ENCODE data around the gene C12orf42. TPM values are rescaled to one million over a fixed set of nuclear protein-coding genes. Genes with fewer than 3 reads are reported as not detected.

The C12orf42 gene
- total RNA-seq, 2 donors from 2014 or later, result 0.52 TPM; not detected in 1

- DNase-seq (ENCODE audit: low spot score in 2 of 2) (no peak), ATAC-seq (no peak)
- Mint-ChIP-seq H3K9me3 (peaks cover 5 to 9% of the 10 kb centered on the region in 2 donors), H3K36me3 (peaks cover 0 to 13% of the 10 kb centered on the region in 2 donors), H3K27ac (peak overlapping the region; percentile 84 to 90)
Measured at GRCh38 chr12:103504606-103505005, 8.8 kb upstream of the C12orf42 start.

DNA sequence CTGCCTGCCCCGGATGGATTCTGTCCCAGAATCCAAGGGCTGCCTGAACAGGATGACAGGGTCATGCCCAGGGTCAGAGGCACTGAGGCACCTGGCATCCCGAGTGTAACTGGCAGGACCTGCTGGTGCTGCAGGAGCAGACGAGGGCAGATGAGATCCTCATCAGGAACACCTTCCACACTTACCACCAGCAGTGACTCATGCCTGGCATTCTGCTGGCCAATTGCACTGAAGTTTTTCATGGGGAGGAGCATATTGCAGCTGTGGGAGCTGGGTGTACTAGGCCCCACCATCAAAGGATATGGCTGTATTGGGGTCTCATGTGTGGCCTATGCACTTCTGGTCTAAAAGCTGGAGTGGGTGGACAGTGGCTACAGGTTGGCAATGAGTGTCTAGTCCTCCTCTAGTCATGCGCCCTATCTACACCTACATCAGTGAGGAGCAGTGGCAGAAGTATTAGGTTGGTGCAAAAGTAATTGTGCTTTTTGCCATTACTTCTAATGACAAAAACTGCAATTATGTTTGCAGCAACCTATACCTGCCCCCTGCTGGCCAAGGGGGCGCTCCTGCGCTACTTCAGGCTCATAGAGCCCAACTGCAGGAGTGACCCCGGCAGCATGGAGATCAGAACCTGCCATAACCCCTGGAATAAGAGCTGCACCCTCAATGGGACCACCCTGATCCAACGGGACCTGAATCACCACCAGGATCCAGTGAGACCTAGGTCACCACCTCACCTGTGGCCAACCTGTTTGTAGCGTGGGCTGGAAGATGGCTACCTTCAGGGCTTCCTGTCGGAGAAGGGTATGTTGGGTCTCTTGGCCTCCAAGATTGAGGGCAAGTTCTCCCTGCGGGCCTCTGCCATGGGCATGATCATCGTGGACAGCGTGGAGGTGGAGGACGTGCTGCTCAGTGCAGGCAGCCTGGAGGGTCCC lies 8.0 kb upstream of the C12orf42 start:
- Mint-ChIP-seq H3K27ac (peak overlapping the region; percentile 84 to 90), H3K9me3 (peaks cover 8 to 15% of the 10 kb centered on the region in 2 donors), H3K36me3 (peaks cover 5 to 20% of the 10 kb centered on the region in 2 donors)
- DNase-seq (ENCODE audit: low spot score in 2 of 2) (peak in 1 of 2 donors; percentile 48), ATAC-seq (no peak)

- H3K36me3 Mint-ChIP-seq, result peaks cover 5 to 35% of the 10 kb centered on the region in 2 donors
- no peak overlapping the region for H3K27ac Mint-ChIP-seq
- ATAC-seq (no peak), DNase-seq (ENCODE audit: low spot score in 2 of 2) (no peak)
- peaks cover 11 to 22% of the 10 kb centered on the region in 2 donors for H3K9me3 Mint-ChIP-seq
Measured at GRCh38 chr12:103501447-103501846, 5.7 kb upstream of the C12orf42 start.

DNA sequence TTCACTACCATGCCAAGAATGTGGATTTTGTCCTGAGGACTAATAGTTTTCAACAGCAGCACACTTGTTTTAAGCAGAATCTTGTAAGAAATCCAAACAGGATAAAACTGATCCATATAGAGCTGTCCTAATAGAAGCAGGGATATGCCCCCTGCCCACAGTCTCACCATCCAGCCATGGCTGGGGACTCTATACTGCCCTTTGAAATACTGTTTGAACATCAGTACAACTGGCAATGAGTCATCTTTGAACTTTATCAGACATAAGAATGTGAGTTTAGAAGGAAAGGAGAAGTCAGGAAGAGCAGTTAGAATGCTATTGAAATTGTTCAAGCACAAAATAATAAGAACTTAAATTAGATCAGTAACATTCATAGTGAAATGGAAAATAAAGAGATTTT lies 3.8 kb upstream of the C12orf42 start:
- peaks cover 11 to 22% of the 10 kb centered on the region in 2 donors for H3K9me3 Mint-ChIP-seq
- peaks cover 5 to 35% of the 10 kb centered on the region in 2 donors for H3K36me3 Mint-ChIP-seq
- ATAC-seq, result peak in 1 of 2 donors; percentile 50
- DNase-seq (ENCODE audit: low spot score in 2 of 2), result no peak
- H3K27ac Mint-ChIP-seq, result peak overlapping the region; percentile 62 to 89

DNA sequence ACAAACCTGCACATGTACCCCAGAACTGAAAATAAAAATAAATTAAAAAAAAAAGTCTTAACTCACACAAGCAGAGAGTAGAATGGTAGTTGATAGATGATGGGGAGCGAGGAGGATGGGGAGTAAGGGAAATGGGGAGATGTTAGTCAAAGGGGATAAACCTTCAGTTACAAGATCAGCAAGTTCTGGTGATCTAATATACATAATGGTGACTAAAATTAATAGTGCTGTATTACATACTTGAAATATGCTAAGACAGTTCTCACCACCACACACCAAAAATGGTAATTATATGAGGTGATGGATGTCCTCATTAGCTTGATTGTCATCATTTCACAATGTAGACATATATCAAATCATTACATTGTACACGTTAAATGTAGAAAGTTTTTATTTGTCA lies 3.2 kb upstream of the C12orf42 start:
- ATAC-seq (peak; percentile 77 to 82), DNase-seq (ENCODE audit: low spot score in 2 of 2) (no peak)
- Mint-ChIP-seq H3K36me3 (peaks cover 5 to 35% of the 10 kb centered on the region in 2 donors), H3K9me3 (peaks cover 11 to 22% of the 10 kb centered on the region in 2 donors), H3K27ac (peak overlapping the region; percentile 78 to 89)

- ATAC-seq (no peak), DNase-seq (ENCODE audit: low spot score in 2 of 2) (no peak)
Measured at GRCh38 chr12:103494734-103495468, 867 bp downstream of the C12orf42 start.

GRCh38 chr12:103494051-103494733 lies 1.6 kb downstream of the C12orf42 start:
- no peak for DNase-seq (ENCODE audit: low spot score in 2 of 2)
- Mint-ChIP-seq H3K9me3 (peaks cover 5 to 15% of the 10 kb centered on the region in 2 donors), H3K36me3 (peaks cover 3 to 18% of the 10 kb centered on the region in 2 donors), H3K27ac (peak overlapping the region in 1 of 2 donors; percentile 3)
- ATAC-seq, result no peak

More at GRCh38 chr12:103494734-103495468, 867 bp downstream of the C12orf42 start:
- Mint-ChIP-seq H3K36me3 (peaks cover 5 to 23% of the 10 kb centered on the region in 2 donors), H3K27ac (peak overlapping the region; percentile 3 to 66), H3K9me3 (peaks cover 6 to 20% of the 10 kb centered on the region in 2 donors)

GRCh38 chr12:103493199-103493598 lies 2.6 kb downstream of the C12orf42 start:
- Mint-ChIP-seq H3K36me3 (peaks cover 0 to 11% of the 10 kb centered on the region in 2 donors), H3K9me3 (peaks cover 8 to 9% of the 10 kb centered on the region in 2 donors), H3K27ac (no peak overlapping the region)
- no peak for ATAC-seq
- no peak for DNase-seq (ENCODE audit: low spot score in 2 of 2)

DNA sequence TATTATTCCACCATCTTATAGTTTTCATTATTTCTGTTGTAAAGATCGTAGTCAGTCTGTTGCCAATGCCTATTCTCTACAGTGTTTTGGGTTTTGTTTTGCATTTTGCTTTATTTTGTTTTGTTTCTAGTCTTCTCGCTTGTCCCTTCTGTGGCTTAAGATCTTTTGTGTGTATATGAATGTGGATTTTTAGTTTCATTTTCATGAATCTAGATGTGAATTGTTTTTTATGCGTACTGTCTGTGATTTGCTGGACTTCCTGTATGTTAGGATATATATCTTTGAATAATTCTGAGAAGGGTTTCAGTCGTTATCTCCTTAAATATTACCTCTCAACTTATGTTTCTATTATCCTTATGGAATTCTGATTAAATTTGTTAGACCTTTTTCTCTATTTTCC lies 13.4 kb downstream of the C12orf42 start:
- Mint-ChIP-seq H3K27ac (no peak overlapping the region), H3K36me3 (peaks cover 0 to 5% of the 10 kb centered on the region in 2 donors), H3K9me3 (peaks cover 6 to 15% of the 10 kb centered on the region in 2 donors)

GRCh38 chr12:103475073-103475472 lies 20.7 kb downstream of the C12orf42 start:
- ATAC-seq (no peak), DNase-seq (ENCODE audit: low spot score in 2 of 2) (no peak)
- H3K9me3 Mint-ChIP-seq, result peaks cover 5 to 6% of the 10 kb centered on the region in 2 donors
- peaks cover 0 to 6% of the 10 kb centered on the region in 2 donors for H3K36me3 Mint-ChIP-seq
- H3K27ac Mint-ChIP-seq, result no peak overlapping the region

More for the DNA sequence above, 13.4 kb downstream of the C12orf42 start:
- DNase-seq (ENCODE audit: low spot score in 2 of 2) (no peak), ATAC-seq (no peak)

- no peaks in the 10 kb centered on the region for H3K36me3 Mint-ChIP-seq
- ATAC-seq, result no peak
- no peak overlapping the region for H3K27ac Mint-ChIP-seq
- no peaks in the 10 kb centered on the region for H3K9me3 Mint-ChIP-seq
- DNase-seq (ENCODE audit: low spot score in 2 of 2), result no peak
Measured at GRCh38 chr12:103470664-103471063, 25.1 kb downstream of the C12orf42 start.

- DNase-seq (ENCODE audit: low spot score in 2 of 2), result no peak
- Mint-ChIP-seq H3K27ac (no peak overlapping the region), H3K9me3 (peaks cover 6% of the 10 kb centered on the region in 2 donors), H3K36me3 (no peaks in the 10 kb centered on the region)
- no peak for ATAC-seq
Measured at GRCh38 chr12:103469719-103470118, 26.0 kb downstream of the C12orf42 start.

DNA sequence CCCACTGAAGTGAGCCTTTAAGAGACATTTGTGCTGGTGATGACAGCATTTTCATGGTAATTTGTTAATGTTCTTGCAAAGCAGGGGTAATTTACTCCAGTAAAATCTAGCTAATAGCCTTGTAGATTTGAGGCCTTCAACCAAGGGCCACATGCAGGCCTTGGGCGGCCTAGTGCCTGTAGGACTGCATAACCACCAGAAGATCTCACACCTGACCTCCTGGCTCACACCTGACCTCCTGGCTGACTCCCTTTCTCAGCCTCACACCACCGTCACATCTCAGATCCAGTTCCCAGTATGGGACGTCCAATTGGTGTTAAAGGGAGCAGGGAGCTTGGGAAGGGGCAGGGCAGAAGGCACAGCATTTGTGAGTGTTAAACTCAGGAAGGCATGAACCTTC lies 26.9 kb downstream of the C12orf42 start:
- Mint-ChIP-seq H3K27ac (no peak overlapping the region), H3K9me3 (peaks cover 6 to 9% of the 10 kb centered on the region in 2 donors), H3K36me3 (no peaks in the 10 kb centered on the region)
- DNase-seq (ENCODE audit: low spot score in 2 of 2), result no peak
- ATAC-seq, result no peak

DNA sequence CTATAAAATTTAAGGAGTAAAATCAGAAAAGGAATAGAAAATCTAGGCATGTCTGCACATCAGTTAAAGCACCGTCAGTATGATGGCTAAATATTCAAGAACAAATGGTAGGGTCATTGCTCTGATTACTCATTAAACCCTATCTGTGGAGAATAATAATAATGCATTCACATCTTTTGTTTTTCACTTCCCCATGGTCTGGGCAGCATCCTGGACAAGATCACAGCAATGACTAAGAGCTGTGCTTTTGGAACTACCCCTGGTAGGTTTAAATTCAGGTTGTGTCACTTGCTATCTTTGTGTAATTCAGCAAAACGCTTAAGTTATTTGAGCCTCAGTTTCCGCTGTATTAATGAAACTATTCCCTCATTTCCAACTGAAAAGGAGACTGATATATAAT lies 33.1 kb downstream of the C12orf42 start:
- DNase-seq (ENCODE audit: low spot score in 2 of 2), result no peak
- peaks cover 0 to 6% of the 10 kb centered on the region in 2 donors for H3K36me3 Mint-ChIP-seq
- no peak for ATAC-seq
- no peak overlapping the region for H3K27ac Mint-ChIP-seq
- H3K9me3 Mint-ChIP-seq, result peaks cover 6 to 12% of the 10 kb centered on the region in 2 donors

DNA sequence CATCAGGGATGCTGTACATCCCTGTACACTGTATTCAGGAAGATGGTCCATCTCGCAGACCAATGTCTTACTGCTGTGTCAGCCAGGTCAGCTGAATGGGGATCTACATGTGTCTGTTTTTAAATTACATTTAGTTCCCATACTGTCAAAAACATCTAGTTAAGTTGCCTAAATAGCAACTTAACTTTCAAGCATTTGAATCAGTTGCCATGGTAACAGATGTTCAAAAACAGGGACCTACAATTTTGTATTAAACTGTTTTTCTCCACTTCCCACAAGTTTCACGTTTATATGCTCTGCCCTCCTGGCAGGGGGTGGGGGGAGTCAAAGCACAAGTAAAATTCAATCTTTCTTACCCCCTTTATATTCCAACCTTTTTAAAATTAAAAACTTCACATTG lies 38.3 kb downstream of the C12orf42 start:
- Mint-ChIP-seq H3K27ac (no peak overlapping the region), H3K9me3 (peaks cover 0 to 4% of the 10 kb centered on the region in 2 donors), H3K36me3 (peaks cover 0 to 6% of the 10 kb centered on the region in 2 donors)
- ATAC-seq (no peak), DNase-seq (ENCODE audit: low spot score in 2 of 2) (no peak)

GRCh38 chr12:103456006-103456405 lies 39.8 kb downstream of the C12orf42 start:
- ATAC-seq (no peak), DNase-seq (ENCODE audit: low spot score in 2 of 2) (no peak)
- Mint-ChIP-seq H3K9me3 (peaks cover 4% of the 10 kb centered on the region in 2 donors), H3K27ac (no peak overlapping the region), H3K36me3 (peaks cover 0 to 6% of the 10 kb centered on the region in 2 donors)
